ENCODE data around the gene PTPRN2.

Gene PTPRN2

DNA sequence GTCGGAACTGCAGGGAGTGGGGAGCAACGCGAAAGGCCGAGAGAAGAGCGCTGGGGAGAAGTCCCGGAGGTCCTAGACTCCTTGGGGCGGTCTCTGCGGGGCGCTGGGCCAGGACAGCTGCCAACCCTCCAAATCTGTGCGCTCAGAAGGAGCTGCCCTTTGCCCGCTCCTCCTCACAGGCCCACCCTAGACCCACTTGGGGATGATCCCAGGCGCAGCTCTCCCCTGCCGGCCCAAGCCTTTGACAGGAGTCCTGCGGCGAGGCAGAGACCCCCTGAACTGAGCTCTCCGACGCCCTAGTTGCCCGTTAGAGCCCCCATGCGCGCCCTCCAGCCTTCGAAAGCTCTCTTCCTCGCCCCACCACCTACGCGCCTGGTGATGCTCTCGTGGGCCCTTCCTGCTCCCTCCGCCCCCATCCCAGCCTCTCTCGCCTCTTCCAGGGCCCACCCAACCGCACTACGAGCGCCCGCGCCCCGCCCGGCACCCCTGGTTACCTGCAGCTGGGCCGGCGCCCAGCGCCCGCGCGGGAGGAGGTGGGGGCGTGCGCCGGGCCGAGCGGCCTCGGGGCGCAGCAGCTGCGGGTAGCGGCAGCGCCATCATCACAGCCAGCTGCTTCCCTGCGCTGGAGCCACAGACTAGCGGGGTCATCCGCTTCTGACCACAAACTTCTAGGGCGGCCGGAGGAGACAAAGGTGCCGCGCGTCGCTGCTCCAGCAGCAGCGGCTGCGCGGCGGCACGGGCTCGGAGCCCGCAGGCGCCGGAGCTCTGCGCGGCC is 897.4 kb downstream of the PTPRN2 start:
- Histone ChIP-seq H3K4me3 (ENCODE audit: low read depth, low read length) (no peak overlapping the region), H3K9ac (no peak overlapping the region), H3K79me2 (no peaks in the 10 kb centered on the region), H3K27ac (no peak overlapping the region), H3K9me3 (ENCODE audit: control insufficient read depth, low read length) (no peaks in the 10 kb centered on the region), H2AFZ (no peak overlapping the region), H3K4me2 (ENCODE audit: low read length) (peak overlapping the region; percentile 31), H3K36me3 (ENCODE audit: control insufficient read depth, insufficient read depth, low read length) (no peaks in the 10 kb centered on the region), H3K4me1 (no peaks in the 10 kb centered on the region), H3K27me3 (ENCODE audit: control insufficient read depth, insufficient read depth, low read length) (no peaks in the 10 kb centered on the region)
- TF ChIP-seq, protein P1, sequence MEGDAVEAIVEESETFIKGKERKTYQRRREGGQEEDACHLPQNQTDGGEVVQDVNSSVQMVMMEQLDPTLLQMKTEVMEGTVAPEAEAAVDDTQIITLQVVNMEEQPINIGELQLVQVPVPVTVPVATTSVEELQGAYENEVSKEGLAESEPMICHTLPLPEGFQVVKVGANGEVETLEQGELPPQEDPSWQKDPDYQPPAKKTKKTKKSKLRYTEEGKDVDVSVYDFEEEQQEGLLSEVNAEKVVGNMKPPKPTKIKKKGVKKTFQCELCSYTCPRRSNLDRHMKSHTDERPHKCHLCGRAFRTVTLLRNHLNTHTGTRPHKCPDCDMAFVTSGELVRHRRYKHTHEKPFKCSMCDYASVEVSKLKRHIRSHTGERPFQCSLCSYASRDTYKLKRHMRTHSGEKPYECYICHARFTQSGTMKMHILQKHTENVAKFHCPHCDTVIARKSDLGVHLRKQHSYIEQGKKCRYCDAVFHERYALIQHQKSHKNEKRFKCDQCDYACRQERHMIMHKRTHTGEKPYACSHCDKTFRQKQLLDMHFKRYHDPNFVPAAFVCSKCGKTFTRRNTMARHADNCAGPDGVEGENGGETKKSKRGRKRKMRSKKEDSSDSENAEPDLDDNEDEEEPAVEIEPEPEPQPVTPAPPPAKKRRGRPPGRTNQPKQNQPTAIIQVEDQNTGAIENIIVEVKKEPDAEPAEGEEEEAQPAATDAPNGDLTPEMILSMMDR (IDR thresholded peaks at IDR 0.05), result no peak

DNA sequence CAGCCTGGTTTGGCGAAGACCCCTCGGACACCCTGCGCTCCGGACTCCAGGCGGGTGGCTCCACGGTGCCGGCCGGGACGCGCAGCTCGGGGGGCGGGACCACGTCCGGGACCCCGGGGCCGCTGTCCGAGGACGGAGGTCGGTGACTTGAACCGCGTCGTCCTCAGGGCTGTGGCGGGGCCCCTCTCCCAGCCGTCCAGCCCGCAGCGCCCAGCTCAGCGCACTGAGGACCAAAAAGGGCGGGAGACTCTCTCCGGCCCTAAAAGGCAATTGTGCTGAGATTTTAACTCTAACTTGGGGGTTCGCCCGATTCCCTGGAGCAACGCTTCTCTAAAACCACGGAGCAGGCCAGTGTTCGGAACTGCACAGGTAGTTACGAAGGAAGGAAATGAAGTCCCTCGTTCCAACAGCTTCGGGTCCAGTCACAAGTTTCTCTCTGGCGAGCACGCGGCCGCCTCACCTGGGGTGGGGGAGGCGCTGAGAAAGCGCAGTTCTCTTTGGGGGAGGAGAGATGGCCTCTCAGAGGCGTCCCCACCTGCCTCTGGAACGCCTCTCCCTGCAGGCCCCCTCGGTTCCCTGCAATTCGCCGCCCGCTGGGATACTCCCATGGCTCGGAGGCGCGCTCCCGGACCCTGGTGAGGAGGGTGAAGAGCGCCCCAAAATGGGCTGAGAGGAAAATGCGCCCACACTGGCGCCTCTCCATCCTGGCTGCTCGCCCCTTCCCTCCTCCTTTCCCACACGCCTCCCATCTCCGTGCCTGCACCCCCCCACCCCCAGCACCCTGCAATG is 898.2 kb downstream of the PTPRN2 start:
- no peak overlapping the region for H3K27ac ChIP-seq
- H2AFZ ChIP-seq, result no peak overlapping the region
- no peaks in the 10 kb centered on the region for H3K79me2 ChIP-seq
- no peaks in the 10 kb centered on the region for H3K4me1 ChIP-seq
- no peaks in the 10 kb centered on the region for H3K36me3 ChIP-seq (ENCODE audit: control insufficient read depth, insufficient read depth, low read length)
- TF ChIP-seq, protein P1 (IDR thresholded peaks at IDR 0.05), result no peak
- no peak overlapping the region for H3K9ac ChIP-seq
- no peak overlapping the region for H3K4me2 ChIP-seq (ENCODE audit: low read length)
- H3K4me3 ChIP-seq (ENCODE audit: low read depth, low read length), result no peak overlapping the region
- no peaks in the 10 kb centered on the region for H3K27me3 ChIP-seq (ENCODE audit: control insufficient read depth, insufficient read depth, low read length)
- no peaks in the 10 kb centered on the region for H3K9me3 ChIP-seq (ENCODE audit: control insufficient read depth, low read length)

DNA sequence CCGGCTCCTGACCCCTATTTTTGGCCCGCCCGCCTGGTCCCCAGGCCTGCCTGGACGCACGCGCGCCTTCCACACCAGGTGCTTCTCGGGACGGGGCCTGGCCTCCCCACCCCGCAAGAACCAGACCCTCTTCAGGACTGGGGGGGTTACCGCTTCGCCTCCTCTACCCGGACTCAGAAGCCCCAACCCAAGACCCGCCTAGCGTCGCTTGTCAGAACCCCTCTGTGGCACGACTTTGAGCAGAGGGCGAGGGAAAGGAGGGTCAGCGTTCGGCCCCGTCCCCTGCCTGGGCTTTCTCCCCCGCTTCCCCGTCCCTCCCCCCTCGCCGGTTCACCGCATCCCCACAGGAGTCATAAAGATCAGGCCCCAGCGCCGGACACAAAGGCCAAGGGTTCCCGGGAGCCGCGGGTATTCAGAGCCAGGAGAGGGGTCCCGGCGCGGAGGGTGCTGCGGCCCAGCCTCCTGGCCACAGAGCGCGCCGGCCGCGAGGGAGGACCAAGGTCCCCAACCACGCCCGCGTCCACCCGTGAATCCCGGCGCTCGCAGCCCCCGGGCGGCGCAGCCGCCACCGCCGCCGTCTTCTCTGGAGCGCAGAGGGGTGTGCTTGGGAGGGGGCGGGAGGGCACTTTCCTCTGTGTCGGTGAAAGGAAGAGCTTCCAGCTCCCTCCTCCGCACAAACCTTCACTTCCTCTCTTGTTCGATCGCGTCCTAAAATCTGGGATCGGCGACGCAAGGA is 898.9 kb downstream of the PTPRN2 start:
- no peaks in the 10 kb centered on the region for H3K9me3 ChIP-seq (ENCODE audit: control insufficient read depth, low read length)
- H3K4me1 ChIP-seq, result no peaks in the 10 kb centered on the region
- H3K4me3 ChIP-seq (ENCODE audit: low read depth, low read length), result no peak overlapping the region
- no peak overlapping the region for H3K27ac ChIP-seq
- no peaks in the 10 kb centered on the region for H3K36me3 ChIP-seq (ENCODE audit: control insufficient read depth, insufficient read depth, low read length)
- TF ChIP-seq, protein P1 (IDR thresholded peaks at IDR 0.05), result no peak
- no peak overlapping the region for H2AFZ ChIP-seq
- no peaks in the 10 kb centered on the region for H3K79me2 ChIP-seq
- H3K4me2 ChIP-seq (ENCODE audit: low read length), result no peak overlapping the region
- H3K9ac ChIP-seq, result no peak overlapping the region
- peaks cover 2% of the 10 kb centered on the region for H3K27me3 ChIP-seq (ENCODE audit: control insufficient read depth, insufficient read depth, low read length)

DNA sequence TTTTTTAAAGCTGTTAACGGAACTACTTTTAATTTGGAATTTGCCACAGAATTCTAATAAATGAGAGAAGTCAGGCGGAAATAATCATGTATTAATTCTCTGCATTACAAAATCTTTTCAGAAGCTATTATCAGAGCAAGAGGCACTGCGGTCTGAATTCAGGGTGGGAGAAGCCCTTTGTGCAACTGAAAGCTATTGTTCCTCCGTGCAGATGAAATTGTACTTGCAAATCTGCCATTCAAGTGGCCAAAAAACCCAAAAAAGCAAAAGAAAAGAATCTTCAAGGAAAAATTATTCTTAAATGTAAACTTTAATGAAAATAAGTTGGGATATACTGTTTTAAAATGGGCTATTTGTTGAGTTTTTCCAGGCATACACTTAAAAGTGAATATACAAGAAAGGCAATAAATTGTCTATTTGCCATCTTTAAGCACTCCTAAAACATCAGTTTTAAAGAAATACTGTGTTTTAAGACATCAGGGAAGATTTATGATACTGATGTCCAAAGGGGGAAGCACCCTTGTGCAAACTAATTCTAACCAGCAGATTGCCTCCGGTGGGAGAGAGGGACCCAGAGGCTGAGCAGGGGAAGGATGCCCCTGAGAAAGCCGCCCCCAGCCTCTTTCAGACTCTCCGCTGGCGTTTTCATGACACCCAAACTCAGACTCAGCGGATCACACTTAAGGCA is 899.6 kb downstream of the PTPRN2 start:
- Histone ChIP-seq H3K9me3 (ENCODE audit: control insufficient read depth, low read length) (no peaks in the 10 kb centered on the region), H3K4me3 (ENCODE audit: low read depth, low read length) (no peak overlapping the region), H3K27me3 (ENCODE audit: control insufficient read depth, insufficient read depth, low read length) (peaks cover 2% of the 10 kb centered on the region), H3K27ac (no peak overlapping the region), H3K4me2 (ENCODE audit: low read length) (no peak overlapping the region), H2AFZ (no peak overlapping the region), H3K36me3 (ENCODE audit: control insufficient read depth, insufficient read depth, low read length) (no peaks in the 10 kb centered on the region), H3K9ac (no peak overlapping the region), H3K4me1 (no peaks in the 10 kb centered on the region), H3K79me2 (no peaks in the 10 kb centered on the region)
- TF ChIP-seq, protein P1 (IDR thresholded peaks at IDR 0.05), result no peak

Data from parathyroid adenoma (tissue), 2 donors.